GM12878 (cell line): ENCODE measurements around the gene THRB. TPM values are rescaled to one million over a fixed set of nuclear protein-coding genes. Genes with fewer than 3 reads are reported as not detected.

Experiments
- ATAC-seq: fragments of 200-7000 bp; cut with Tn5 transposase; 3 replicates; pipeline ENCODE4 v1.9.1; 2020; ENCODE audit warnings: mild to moderate bottlenecking, moderate library complexity
- BruUV-seq: library from RNA; stranded (reverse); fragments of 400-500 nt; replicated peaks from 2 replicates; lab custom pipeline; 2021; lab: Mats Ljungman, UMichigan
- CTCF ChIA-PET: fragments of 300-600 bp; sonication (Branson Sonifier 250); formaldehyde crosslinking; extraction: SDS; loops from one replicate; lab custom pipeline; 2021; ENCODE audit warnings: inconsistent platforms; lab: Yijun Ruan, JAX
- POLR2A ChIA-PET: fragments of 350-600 bp; formaldehyde crosslinking; extraction: SDS; loops from one replicate; lab custom pipeline; 2021; ENCODE audit warnings: inconsistent platforms; lab: Charles Lee
- RAD21 ChIA-PET: fragments of 300-600 bp; sonication (Branson Sonifier 250); formaldehyde crosslinking; loops from one replicate; lab custom pipeline; 2023; ENCODE audit warnings: antibody characterized with exemption; ENCODE audit not compliant: unreplicated experiment; lab: Charles Lee
- SMC1A ChIA-PET: fragments of 300-600 bp; sonication (Branson Sonifier 250); formaldehyde crosslinking; loops from one replicate; lab custom pipeline; 2023; ENCODE audit not compliant: unreplicated experiment, uncharacterized antibody; lab: Charles Lee
- DNase-seq: peaks from one replicate; pipeline ENCODE4 v3.0.0-alpha.2; 2011; ENCODE audit warnings: low read depth, low spot score
- FAIRE-seq: peaks from 3 replicates; lab custom pipeline; 2011; peaks lifted over from hg19 to GRCh38; lab: Jason Lieb, UNC
- H2AFZ ChIP-seq: 2 replicates; pipeline ENCODE4 v1.6.0; 2011; ENCODE audit warnings: low read depth, low read length, control low read depth; ENCODE audit not compliant: control insufficient read depth
- H3K27ac ChIP-seq: 2 replicates; pipeline ENCODE4 v1.5.1; 2011; ENCODE audit warnings: control low read depth; ENCODE audit not compliant: control insufficient read depth, insufficient read depth
- H3K27me3 ChIP-seq, 2 experiments: replicated peaks in 1 of 2; 2 replicates each; pipeline versions ENCODE4 v1.6.0 to v1.6.1; 2011; ENCODE audit warnings: low read length in 1 of 2; ENCODE audit not compliant: control insufficient read depth in 2 of 2, insufficient read depth in 2 of 2
- H3K36me3 ChIP-seq, 2 experiments: 2 replicates each; pipeline ENCODE4 v1.5.1; 2011; ENCODE audit warnings: low read length in 1 of 2; ENCODE audit not compliant: control insufficient read depth in 2 of 2, insufficient read depth in 2 of 2
- H3K4me1 ChIP-seq: 2 replicates; pipeline ENCODE4 v1.6.1; 2011; ENCODE audit warnings: mild to moderate bottlenecking, low read length, moderate library complexity, mixed read lengths; ENCODE audit not compliant: control insufficient read depth, insufficient read depth
- H3K4me2 ChIP-seq: 2 replicates; pipeline ENCODE4 v1.6.0; 2011; ENCODE audit warnings: control low read depth; ENCODE audit not compliant: control insufficient read depth, insufficient read depth
- H3K4me3 ChIP-seq: fragments of 200-600 bp; sonication (generic); 2 replicates; pipeline ENCODE4 v1.5.1; 2016
- H3K79me2 ChIP-seq: 2 replicates; pipeline ENCODE4 v1.6.0; 2011; ENCODE audit warnings: low read length; ENCODE audit not compliant: control insufficient read depth, insufficient read depth
- H3K9ac ChIP-seq: 2 replicates; pipeline ENCODE4 v1.8.0; 2011; ENCODE audit warnings: low read length, control low read depth, mixed read lengths; ENCODE audit not compliant: control insufficient read depth, insufficient read depth
- H3K9me3 ChIP-seq: replicated peaks from 3 replicates; pipeline ENCODE4 v1.5.1; 2011; ENCODE audit warnings: mild to moderate bottlenecking, low read length; ENCODE audit not compliant: control insufficient read depth, insufficient read depth
- H4K20me1 ChIP-seq: 2 replicates; pipeline ENCODE4 v1.6.0; 2011; ENCODE audit not compliant: control insufficient read depth, insufficient read depth
- ATF2 ChIP-seq: IDR thresholded peaks from 2 replicates; pipeline ENCODE4 v1.6.1; 2012; ENCODE audit warnings: low read length, inconsistent platforms
- BMI1 ChIP-seq: fragments of 450-650 bp; IDR thresholded peaks from 2 replicates; pipeline ENCODE4 v1.6.1; 2016; ENCODE audit warnings: mild to moderate bottlenecking, moderate library complexity, borderline replicate concordance
- CREM ChIP-seq: IDR thresholded peaks from 2 replicates; pipeline ENCODE4 v1.6.1; 2014; ENCODE audit warnings: antibody characterized with exemption, low read depth
- HDAC2 ChIP-seq: fragments of 200-600 bp; sonication (generic); IDR thresholded peaks from 2 replicates; pipeline ENCODE4 v1.6.1; 2017
- IRF4 ChIP-seq: IDR thresholded peaks from 2 replicates; pipeline ENCODE4 v1.6.1; 2011; ENCODE audit warnings: low read depth, low read length
- NFIC ChIP-seq: IDR thresholded peaks from 2 replicates; pipeline ENCODE4 v1.6.1; 2012; ENCODE audit warnings: low read depth, mild to moderate bottlenecking, inconsistent platforms, low read length, moderate library complexity
- NRF1 ChIP-seq: conservative IDR thresholded peaks from 2 replicates; pipeline ENCODE4 v1.6.1; 2011; ENCODE audit warnings: mild to moderate bottlenecking, low read depth, low read length, improper control_type of control experiment
- POLR2AphosphoS2 ChIP-seq: IDR thresholded peaks from 2 replicates; pipeline ENCODE4 v1.6.1; 2011; ENCODE audit warnings: low read depth, mild to moderate bottlenecking, low read length, improper control_type of control experiment, moderate library complexity
- SMAD5 ChIP-seq: IDR thresholded peaks from 2 replicates; pipeline ENCODE4 v1.6.1; 2016; ENCODE audit warnings: antibody characterized with exemption, low read depth
- SREBF1 ChIP-seq: IDR thresholded peaks from 2 replicates; pipeline ENCODE4 v1.6.1; 2012; ENCODE audit warnings: mild to moderate bottlenecking, low read length
- SREBF2 ChIP-seq: IDR thresholded peaks from 2 replicates; pipeline ENCODE4 v1.6.1; 2012; ENCODE audit warnings: mild to moderate bottlenecking, low read length
- YBX1 ChIP-seq: fragments of 450-650 bp; IDR thresholded peaks from 2 replicates; pipeline ENCODE4 v1.6.1; 2016; ENCODE audit warnings: antibody characterized with exemption
- ZBTB11 ChIP-seq: fragments of 450-650 bp; formaldehyde crosslinking; IDR thresholded peaks from 2 replicates; pipeline ENCODE4 v1.5.0; 2022; ENCODE audit warnings: mild to moderate bottlenecking, missing genetic modification characterization
- in situ Hi-C: fragments of 300-500 bp; cut with MboI; formaldehyde crosslinking; loops from 9 replicates; pipeline ENCODE4 v1.14.3; 2018; ENCODE audit warnings: mixed read lengths
- intact Hi-C: fragments of 100-400 bp; cut with micrococcal nuclease; formaldehyde crosslinking; loops from one replicate; pipeline ENCODE4 v1.14.2; 2022; ENCODE audit not compliant: unreplicated experiment
- polyA plus RNA-seq, 11 experiments: library from polyadenylated mRNA; depleted of rRNA in 4 of 11; unstranded in 6 of 11; stranded (reverse) in 5 of 11; fragments of >200 nt; fragmentation: Nextera tagmentation in 4 of 11; fragmentation: Illumina TruSeq in 1 of 11; extraction: Ambion mirVana in 4 of 11; extraction: Trizol in 1 of 11; gene quantifications; 1 replicate in 1 of 11; 2 replicates in 10 of 11; pipeline versions ENCODE4 v1.2.1 to v1.2.3, GENCODE V29; 2011 to 2016; ENCODE audit warnings: inconsistent platforms in 2 of 11, missing spikeins in 2 of 11, low read depth in 1 of 11
- total RNA-seq, 4 experiments: library from RNA; depleted of rRNA in 3 of 4; stranded (reverse); fragments of >200 nt in 3 of 4; fragmentation: Illumina TruSeq in 1 of 4; extraction: Trizol in 1 of 4; gene quantifications; 2 replicates each; pipeline versions ENCODE4 v1.2.1 to v1.2.3, GENCODE V29; 2013 to 2021

The THRB gene
- total and polyA plus RNA-seq, 10 of the 15 experiments (the other 5 are each of a cell fraction or from before 2014, with no cell fraction given), result 0.05 TPM; not detected in 9

GRCh38 chr3:24388611-24389010 is 106.0 kb downstream of the THRB start:
- BruUV-seq, result no TSS peak
- intact Hi-C loops, result no loop called here
- no peak for FAIRE-seq

More at GRCh38 chr3:24388611-24389010, 106.0 kb downstream of the THRB start:
- Histone ChIP-seq H3K4me2 (no peak overlapping the region), H3K4me1 (no peaks in the 10 kb centered on the region), H3K27me3 (no peaks in the 10 kb centered on the region; a peak in 1 of 4 replicates), H3K36me3 (no peaks in the 10 kb centered on the region), H3K9me3 (no peaks in the 10 kb centered on the region), H2AFZ (no peak overlapping the region), H3K79me2 (no peaks in the 10 kb centered on the region), H3K9ac (no peak overlapping the region), H4K20me1 (no peaks in the 10 kb centered on the region), H3K27ac (no peak overlapping the region), H3K4me3 (no peak overlapping the region)
- ChIA-PET SMC1A (interaction anchor here (1.2 kb wide), 1 partner anchor 12 kb away, joined by 3 read pairs; no protein-coding TSS in a partner anchor), CTCF (no interaction called here), POLR2A (no interaction called here), RAD21 (no interaction called here)
- DNase-seq (no peak), ATAC-seq (no peak)
- in situ Hi-C loops, result no loop called here
- no peak for TF ChIP-seq SMAD5
- TF ChIP-seq IRF4, result no peak
- no peak for TF ChIP-seq NRF1
- no peak for TF ChIP-seq CREM
- no peak for TF ChIP-seq HDAC2
- no peak for TF ChIP-seq ATF2
- TF ChIP-seq NFIC, result no peak
- no peak for TF ChIP-seq POLR2AphosphoS2
- TF ChIP-seq SREBF1, result no peak
- no peak for TF ChIP-seq BMI1
- no peak for TF ChIP-seq YBX1
- no peak for TF ChIP-seq ZBTB11
- no peak for TF ChIP-seq SREBF2
